GM18867 (cell line): ENCODE measurements around the gene RGR.
"Not testable (repeated sequence)": the region's sequence is repeated elsewhere in the genome, so short reads cannot be mapped to it uniquely, and the experiment has no call there.

ENCODE experiments used
- ATAC-seq: cut with Tn5 transposase; IDR thresholded peaks from one replicate; pipeline ENCODE4 v1.9.1; 2021; ENCODE audit warnings: mild to moderate bottlenecking, moderate library complexity; ENCODE audit not compliant: unreplicated experiment

Gene RGR

DNA sequence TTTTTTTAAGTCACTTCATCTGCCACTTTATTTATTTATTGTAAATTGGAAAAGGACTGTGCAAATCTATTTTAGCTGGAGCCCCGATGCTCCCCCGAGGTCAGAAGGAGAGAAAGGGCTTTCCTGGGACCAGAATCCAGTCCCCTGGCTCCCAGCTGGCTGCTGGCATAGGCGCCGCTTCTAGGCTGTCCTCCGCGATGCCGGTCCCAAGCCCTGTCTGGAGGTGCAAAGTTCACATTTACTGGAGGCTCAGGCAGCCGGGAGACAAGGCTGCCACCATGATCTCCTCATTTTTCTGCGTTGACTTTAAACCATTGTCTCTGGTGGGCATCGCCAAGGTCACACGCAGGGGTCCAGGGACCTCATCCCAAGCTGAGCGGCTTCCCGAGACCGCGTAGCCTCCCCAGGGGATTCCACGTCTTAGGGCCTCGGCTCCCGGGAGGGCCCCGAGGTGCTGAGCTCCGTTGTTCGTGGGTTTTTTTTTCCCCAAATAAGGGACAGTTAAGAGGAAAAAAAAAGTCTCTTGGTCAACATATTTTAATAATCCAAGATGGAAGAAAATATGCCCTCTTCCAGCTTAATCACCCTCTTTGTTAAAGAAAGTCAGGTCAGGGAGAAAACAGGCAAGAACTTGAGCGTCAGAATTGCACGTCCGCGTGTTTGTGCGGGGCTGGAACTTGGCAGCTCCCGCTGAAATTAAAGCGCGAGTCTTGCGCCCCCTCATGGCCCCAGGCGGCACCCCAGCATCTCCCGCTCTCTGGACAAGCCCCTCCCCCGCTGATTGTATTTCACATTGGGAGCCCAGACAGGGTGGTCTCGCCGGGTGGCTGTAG, 11.9 kb downstream of the RGR start:
- ATAC-seq: peak; percentile 80

DNA sequence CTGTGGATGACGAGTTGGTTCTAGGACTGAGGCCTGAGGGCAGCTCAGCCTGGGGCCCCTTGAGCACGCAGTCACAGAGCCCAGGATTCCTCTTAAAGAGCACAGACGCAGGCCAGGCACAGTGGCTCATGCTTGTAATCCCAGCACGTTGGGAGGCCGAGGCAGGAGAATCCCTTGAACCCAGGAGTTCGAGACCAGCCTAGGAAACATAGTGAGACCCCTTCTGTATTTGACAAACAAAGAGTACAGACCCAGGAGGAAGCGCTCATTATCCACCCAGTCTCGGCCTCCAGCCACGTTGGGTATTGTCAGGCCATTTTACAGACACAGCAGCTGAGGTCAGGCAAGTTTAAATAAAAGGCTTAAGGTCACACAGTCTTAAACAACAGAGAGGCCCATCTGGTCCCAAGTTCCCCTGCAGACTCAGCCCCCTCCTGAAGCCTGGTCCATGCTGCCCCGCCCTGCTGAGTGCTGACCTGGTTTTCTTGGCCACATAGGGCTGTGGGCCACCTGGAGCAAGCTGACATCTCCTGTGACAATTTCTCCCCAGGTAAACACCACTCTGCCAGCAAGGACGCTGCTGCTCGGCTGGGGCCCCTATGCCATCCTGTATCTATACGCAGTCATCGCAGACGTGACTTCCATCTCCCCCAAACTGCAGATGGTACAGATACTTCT, 12.6 kb downstream of the RGR start:
- ATAC-seq: no peak

GRCh38 chr10:84258034-84258695, 13.3 kb downstream of the RGR start:
- ATAC-seq: no peak

DNA sequence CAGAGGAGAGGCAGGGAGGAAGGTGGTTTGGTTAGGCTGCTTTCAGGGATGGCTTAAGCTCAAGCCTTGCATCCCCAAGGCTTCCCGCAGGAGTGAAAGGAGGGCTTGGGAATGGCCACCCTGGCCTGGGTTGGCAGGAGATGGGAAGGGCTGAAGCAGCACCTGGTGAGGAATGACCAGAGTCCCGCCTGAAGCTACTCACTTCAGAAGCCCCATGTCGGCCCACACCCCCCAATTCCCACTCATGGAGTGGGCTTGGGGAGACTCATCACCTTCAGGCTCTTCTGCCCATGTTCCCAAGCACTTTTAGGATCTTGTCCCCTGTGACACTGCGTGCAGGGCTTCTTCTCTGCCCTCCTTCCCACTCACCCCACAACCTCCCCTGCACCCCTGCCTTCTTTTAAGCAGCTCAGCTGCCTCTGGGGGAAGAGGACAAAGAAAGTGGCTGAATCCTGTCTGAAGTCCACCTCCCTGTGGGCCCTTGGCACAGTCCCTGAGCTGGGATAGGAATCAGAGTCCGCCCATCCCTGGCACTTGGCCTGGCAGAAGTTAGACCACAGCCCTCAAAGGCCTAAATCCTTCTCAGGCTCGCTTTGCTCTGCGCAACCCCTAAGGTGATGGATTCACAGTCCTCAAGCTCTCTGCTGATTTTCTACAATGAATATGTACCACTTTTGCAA, 16.5 kb downstream of the RGR start:
- no peak for ATAC-seq

GRCh38 chr10:84262190-84262956, 17.5 kb downstream of the RGR start:
- no peak for ATAC-seq

DNA sequence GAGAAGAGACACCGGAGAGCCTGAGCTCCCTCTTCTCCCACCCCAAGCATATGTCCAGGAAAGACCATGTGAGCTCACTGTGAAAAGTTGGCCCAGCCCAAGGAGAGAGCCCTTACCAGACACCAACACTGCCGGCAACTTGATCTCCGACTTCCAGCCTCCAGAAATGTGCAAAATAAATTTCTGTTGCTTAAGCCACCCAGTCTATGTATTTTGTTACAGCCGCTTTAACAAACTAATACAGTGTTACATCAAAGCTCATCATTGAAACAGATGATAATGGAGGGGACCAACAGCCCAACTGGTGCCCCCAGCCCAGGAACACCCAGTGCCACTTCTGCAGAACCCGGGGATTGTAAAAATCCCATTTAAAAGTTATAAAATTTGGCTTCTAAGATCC, 18.9 kb downstream of the RGR start:
- ATAC-seq: no peak

GRCh38 chr10:84264611-84265141, 19.8 kb downstream of the RGR start:
- ATAC-seq: peak; percentile 92

- no peak for ATAC-seq
These were observed 20.6 kb downstream of the RGR start for GRCh38 chr10:84265418-84265817.

DNA sequence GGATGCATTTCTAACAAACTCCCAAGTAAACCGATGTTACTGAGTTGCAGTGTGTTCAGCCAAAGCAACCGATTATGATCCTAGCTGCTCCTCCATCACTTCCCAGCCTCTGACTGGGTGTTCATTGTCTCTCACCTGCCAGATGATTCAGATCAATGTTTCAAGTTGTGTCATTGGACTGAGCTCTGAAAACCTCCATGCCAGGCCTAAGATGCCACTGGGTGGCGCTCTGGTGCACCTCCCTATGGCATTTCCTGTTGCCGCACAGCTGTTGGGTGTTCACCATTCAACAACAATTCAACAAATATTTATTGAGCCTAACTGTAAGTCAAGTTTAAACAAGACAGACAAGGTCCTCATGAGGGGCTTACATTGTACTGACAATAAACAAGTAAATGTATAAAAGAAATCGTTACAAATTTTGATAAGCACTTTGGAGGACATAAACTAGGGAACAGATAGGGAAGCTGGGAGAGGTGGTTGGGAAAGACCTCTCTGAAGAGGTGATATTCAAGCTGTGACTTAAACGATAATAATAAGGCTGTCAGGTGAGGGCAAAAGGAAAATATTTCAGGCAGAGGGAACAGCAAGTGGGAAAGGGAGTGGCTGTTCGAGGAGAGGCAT, 22.8 kb downstream of the RGR start:
- ATAC-seq: peak; percentile 61

- ATAC-seq: no peak
These were observed 24.3 kb downstream of the RGR start for GRCh38 chr10:84269162-84269561.

- ATAC-seq: no peak
These were observed 24.9 kb downstream of the RGR start for GRCh38 chr10:84269773-84270172.

DNA sequence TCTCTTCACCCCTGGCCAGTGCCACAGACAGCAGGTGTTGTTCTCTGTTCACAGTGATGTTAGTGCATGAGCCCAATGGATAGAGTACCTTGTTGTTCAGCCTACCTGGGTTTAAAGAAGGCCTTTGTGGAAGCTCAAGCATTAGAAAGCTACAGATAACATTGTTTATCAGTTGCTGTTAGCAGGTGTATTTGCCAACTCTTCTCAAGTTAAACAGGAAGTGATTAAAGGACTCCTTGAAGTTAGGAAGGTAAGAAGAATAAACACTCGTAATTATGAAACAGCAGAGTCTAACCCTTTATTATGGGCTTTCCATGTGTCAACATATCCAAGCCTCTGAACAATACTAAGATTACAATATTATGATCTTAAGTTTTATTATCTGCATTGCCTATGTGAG, 25.9 kb downstream of the RGR start:
- no peak for ATAC-seq

- ATAC-seq: not testable (repeated sequence)
These were observed 35.1 kb downstream of the RGR start for GRCh38 chr10:84279876-84280475.

DNA sequence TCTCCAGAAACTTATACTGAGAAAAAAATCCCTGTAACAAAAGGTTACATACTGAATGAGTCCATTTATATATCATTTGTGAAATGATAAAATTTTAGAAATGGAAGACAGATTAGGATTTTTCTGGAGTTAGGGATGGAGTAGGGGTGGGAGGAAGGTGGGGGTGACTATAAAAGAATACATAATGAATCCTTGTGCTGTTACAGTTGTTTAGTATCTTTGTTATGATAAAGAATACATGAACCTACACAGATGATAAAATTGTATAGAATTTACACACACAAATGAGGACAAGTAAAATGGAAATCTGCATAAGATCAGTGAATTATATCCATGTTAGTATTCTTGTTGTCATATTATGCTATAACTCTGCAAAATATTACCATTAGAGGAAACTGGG, 41.8 kb downstream of the RGR start:
- no peak for ATAC-seq

- no peak for ATAC-seq
These were observed 43.3 kb downstream of the RGR start for GRCh38 chr10:84288151-84288550.

DNA sequence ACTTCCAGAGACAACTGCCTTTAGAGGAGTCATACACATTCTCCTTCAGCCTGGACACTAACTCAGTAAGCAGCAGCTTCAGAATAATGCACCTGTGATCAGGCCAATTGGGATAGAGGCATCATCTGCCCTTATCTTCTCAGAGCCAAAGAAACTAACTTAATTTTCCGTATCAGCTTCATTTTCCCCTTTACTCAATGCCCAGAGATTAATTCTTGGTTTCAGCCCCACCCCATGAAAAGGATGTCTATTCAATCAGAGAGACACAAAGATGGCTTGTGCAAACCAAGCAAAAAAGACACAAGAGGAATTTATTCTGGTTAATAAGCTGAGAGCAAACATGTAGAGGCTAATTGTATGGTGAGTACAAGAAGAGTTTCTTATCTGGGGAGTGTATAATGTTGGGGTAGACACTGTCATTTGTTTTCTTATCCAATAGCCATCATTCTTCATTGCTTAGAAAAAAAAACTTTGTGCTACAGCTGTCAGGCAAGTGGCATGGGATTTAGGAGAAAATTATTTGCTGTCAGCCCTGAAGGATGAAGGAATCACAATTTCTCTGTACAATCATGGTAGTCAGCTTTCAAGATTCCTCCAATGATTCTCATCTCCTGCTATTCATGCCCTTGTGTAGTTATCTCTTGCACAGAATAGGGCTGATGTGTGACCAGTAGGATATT, 44.8 kb downstream of the RGR start:
- ATAC-seq: no peak

DNA sequence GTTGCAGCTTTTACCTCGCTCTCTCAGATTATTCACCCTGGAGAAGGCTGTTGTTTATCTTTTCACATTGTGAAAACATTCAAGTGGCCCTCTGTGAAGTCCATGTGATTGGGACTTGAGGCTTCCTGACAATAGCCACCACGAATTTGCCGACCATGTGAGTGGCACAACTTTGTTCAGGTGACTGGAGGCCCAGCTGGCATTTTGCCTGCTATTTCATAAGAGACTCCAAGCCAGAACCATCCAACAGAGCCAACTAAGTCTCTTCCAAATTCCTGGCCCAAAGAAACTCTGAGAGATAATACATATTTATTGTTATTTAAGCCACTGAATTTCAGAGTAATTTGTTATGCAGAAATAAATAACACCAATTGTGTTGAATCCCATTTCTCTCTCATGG, 45.4 kb downstream of the RGR start:
- no peak for ATAC-seq

GRCh38 chr10:84291384-84291783, 46.5 kb downstream of the RGR start:
- no peak for ATAC-seq

GRCh38 chr10:84292502-84292901, 47.6 kb downstream of the RGR start:
- peak; percentile 72 for ATAC-seq
